T-helper 2 cell (primary cell): ENCODE data around the gene CNDP2.

ENCODE experiments used
- DNase-seq, 5 experiments: peaks; one replicate each; pipeline versions ENCODE4 v3.0.0 to v3.0.0-alpha.2; 2012 to 2022
- total RNA-seq, 2 donors: gene quantifications; one replicate each; lab custom pipeline; 2026; lab: John Stamatoyannopoulos, UW

The CNDP2 gene
- 42.1 to 59.5 reads per million in 2 donors for total RNA-seq

GRCh38 chr18:74495581-74496507 is at the start of gene CNDP2:
Gene CNDP2 (plus strand): TSS chr18:74496363. CDS start chr18:74499974, 3,611 bp downstream.
- peak; percentile 97 to 99 (median 98) for DNase-seq

- no peak for DNase-seq
Observed at GRCh38 chr18:74446631-74447403, 49.3 kb upstream of the CNDP2 start.

- no peak for DNase-seq
Observed at GRCh38 chr18:74447404-74448152, 48.6 kb upstream of the CNDP2 start.

GRCh38 chr18:74450626-74451025 is 45.5 kb upstream of the CNDP2 start:
- no peak for DNase-seq

GRCh38 chr18:74451148-74451547 is 45.0 kb upstream of the CNDP2 start:
- no peak for DNase-seq

GRCh38 chr18:74453016-74453566 is 43.1 kb upstream of the CNDP2 start:
- DNase-seq = no peak

GRCh38 chr18:74453642-74454198 is 42.4 kb upstream of the CNDP2 start:
- DNase-seq = no peak

- no peak for DNase-seq
Observed at GRCh38 chr18:74454279-74454751, 41.8 kb upstream of the CNDP2 start.

- no peak for DNase-seq
Observed at GRCh38 chr18:74455386-74455785, 40.8 kb upstream of the CNDP2 start.

GRCh38 chr18:74456017-74456348 is 40.2 kb upstream of the CNDP2 start:
- no peak for DNase-seq

- no peak for DNase-seq
Observed at GRCh38 chr18:74456349-74457042, 39.7 kb upstream of the CNDP2 start.

- peak in 1 of 5 experiments; percentile 34 for DNase-seq
Observed at GRCh38 chr18:74457043-74457724, 39.0 kb upstream of the CNDP2 start, which contains the start of gene DIPK1C. Gene DIPK1C (minus strand): TSS chr18:74457308. CDS start chr18:74457259, 49 bp downstream.

GRCh38 chr18:74457725-74458421 is 38.3 kb upstream of the CNDP2 start:
- no peak for DNase-seq

GRCh38 chr18:74459889-74460288 is 36.3 kb upstream of the CNDP2 start:
- DNase-seq = no peak

- DNase-seq = no peak
Observed at GRCh38 chr18:74460825-74461224, 35.3 kb upstream of the CNDP2 start.

GRCh38 chr18:74463254-74463653 is 32.9 kb upstream of the CNDP2 start:
- no peak for DNase-seq

- no peak for DNase-seq
Observed at GRCh38 chr18:74463983-74464382, 32.2 kb upstream of the CNDP2 start.

- DNase-seq = no peak
Observed at GRCh38 chr18:74465775-74466174, 30.4 kb upstream of the CNDP2 start.

GRCh38 chr18:74468547-74469061 is 27.6 kb upstream of the CNDP2 start:
- no peak for DNase-seq

- no peak for DNase-seq
Observed at GRCh38 chr18:74472312-74472711, 23.9 kb upstream of the CNDP2 start.
